SK-N-SH treated with all-trans-retinoic acid at 6 μM for 48 hours (cell line): ENCODE measurements around the gene SRRD.

Experiments
- ATAC-seq: fragments of 200-7000 bp; cut with Tn5 transposase; 3 replicates; pipeline ENCODE4 v1.9.1; 2020; ENCODE audit warnings: mild to moderate bottlenecking, moderate library complexity
- ARNTL ChIP-seq: fragments of 450-650 bp; formaldehyde crosslinking; IDR thresholded peaks from 2 replicates; pipeline ENCODE4 v1.5.0; 2020; ENCODE audit warnings: low read depth, mild to moderate bottlenecking, moderate library complexity, borderline replicate concordance
- BACH2 ChIP-seq: fragments of 250-450 bp; sonication (Bioruptor Pico); IDR thresholded peaks from 2 replicates; pipeline ENCODE4 v1.9.0; 2021; ENCODE audit warnings: mild to moderate bottlenecking, borderline replicate concordance
- ESRRG ChIP-seq: fragments of 250-450 bp; sonication (Bioruptor Pico); IDR thresholded peaks from 2 replicates; pipeline ENCODE4 v1.6.1; 2021; ENCODE audit warnings: mild to moderate bottlenecking
- GLIS3 ChIP-seq: fragments of 250-450 bp; sonication (Bioruptor Pico); IDR thresholded peaks from 2 replicates; pipeline ENCODE4 v1.5.0; 2020; ENCODE audit warnings: mild to moderate bottlenecking, moderate library complexity
- ISL1 ChIP-seq: fragments of 250-450 bp; sonication (Bioruptor Pico); IDR thresholded peaks from 2 replicates; pipeline ENCODE4 v2.1.2; 2022; ENCODE audit warnings: mild to moderate bottlenecking, moderate library complexity
- OSR1 ChIP-seq: fragments of 250-450 bp; sonication (Bioruptor Pico); IDR thresholded peaks from 2 replicates; pipeline ENCODE4 v1.8.0; 2022; ENCODE audit warnings: moderate library complexity, mild to moderate bottlenecking, inconsistent platforms
- PPARA ChIP-seq: fragments of 250-450 bp; sonication (Bioruptor Pico); IDR thresholded peaks from 2 replicates; pipeline ENCODE4 v1.5.0; 2020; ENCODE audit warnings: mild to moderate bottlenecking, borderline replicate concordance
- RARB ChIP-seq: fragments of 250-450 bp; sonication (Bioruptor Pico); IDR thresholded peaks from 2 replicates; pipeline ENCODE4 v1.8.0; 2021; ENCODE audit warnings: mild to moderate bottlenecking, moderate library complexity
- SNAI2 ChIP-seq: fragments of 250-450 bp; sonication (Bioruptor Pico); IDR thresholded peaks from 2 replicates; pipeline ENCODE4 v1.5.0; 2020; ENCODE audit warnings: mild to moderate bottlenecking, moderate library complexity
- TCF4 ChIP-seq: fragments of 250-450 bp; sonication (Bioruptor Pico); IDR thresholded peaks from 2 replicates; pipeline ENCODE4 v1.8.0; 2021; ENCODE audit warnings: mild to moderate bottlenecking, moderate library complexity, borderline replicate concordance
- TOX ChIP-seq: fragments of 250-450 bp; sonication (Bioruptor Pico); IDR thresholded peaks from 2 replicates; pipeline ENCODE4 v1.8.0; 2021; ENCODE audit warnings: mild to moderate bottlenecking, moderate library complexity, borderline replicate concordance
- ZFP3 ChIP-seq: fragments of 250-450 bp; sonication (Bioruptor Pico); IDR thresholded peaks from 2 replicates; pipeline ENCODE4 v1.5.0; 2020; ENCODE audit warnings: mild to moderate bottlenecking, moderate library complexity
- ZFP30 ChIP-seq: fragments of 450-650 bp; formaldehyde crosslinking; IDR thresholded peaks from 2 replicates; pipeline ENCODE4 v1.5.0; 2022; ENCODE audit warnings: mild to moderate bottlenecking, moderate library complexity
- ZNF565 ChIP-seq: fragments of 450-650 bp; formaldehyde crosslinking; conservative IDR thresholded peaks from 2 replicates; pipeline ENCODE4 v1.5.0; 2020; ENCODE audit warnings: low read depth, mild to moderate bottlenecking, moderate library complexity
- ZNF8 ChIP-seq: fragments of 450-650 bp; formaldehyde crosslinking; IDR thresholded peaks from 2 replicates; pipeline ENCODE4 v1.5.0; 2020; ENCODE audit warnings: mild to moderate bottlenecking, moderate library complexity
- TF ChIP-seq, protein P1 (sequence below): fragments of 250-450 bp; sonication (Bioruptor Pico); IDR thresholded peaks from 2 replicates; pipeline ENCODE4 v1.8.0; 2020; ENCODE audit warnings: mild to moderate bottlenecking, moderate library complexity, borderline replicate concordance
- TF ChIP-seq, protein P2 (sequence below): fragments of 250-450 bp; sonication (Bioruptor Pico); IDR thresholded peaks from 2 replicates; pipeline ENCODE4 v1.5.0; 2020; ENCODE audit warnings: mild to moderate bottlenecking, moderate library complexity
- TF ChIP-seq, protein P3 (sequence below): fragments of 250-450 bp; sonication (Bioruptor Pico); IDR thresholded peaks from 2 replicates; pipeline ENCODE4 v1.5.1; 2020; ENCODE audit warnings: low read depth, mild to moderate bottlenecking, moderate library complexity

SRRD gene

DNA sequence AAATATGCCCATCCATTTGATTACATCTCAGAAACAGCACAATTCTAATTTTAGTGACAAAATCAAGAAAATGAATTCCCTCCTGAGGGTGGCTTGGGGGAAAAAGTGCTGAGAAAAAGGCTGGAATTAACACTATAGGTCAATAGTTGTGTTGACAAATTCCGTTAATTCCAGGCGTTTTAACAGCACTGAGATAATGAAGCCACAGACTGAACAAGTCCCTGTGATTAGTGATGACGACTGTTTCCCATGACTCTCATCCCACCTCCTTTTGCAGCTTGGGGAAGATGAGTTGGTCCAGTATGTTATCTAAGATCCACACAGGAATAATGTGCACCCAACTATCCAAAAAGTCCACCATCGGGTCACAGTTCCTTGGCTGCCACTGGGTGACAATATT lies 12.8 kb downstream of the SRRD start (continued):
- TF ChIP-seq ZNF8, result no peak
- TF ChIP-seq, all 23 proteins: peak for 0

DNA sequence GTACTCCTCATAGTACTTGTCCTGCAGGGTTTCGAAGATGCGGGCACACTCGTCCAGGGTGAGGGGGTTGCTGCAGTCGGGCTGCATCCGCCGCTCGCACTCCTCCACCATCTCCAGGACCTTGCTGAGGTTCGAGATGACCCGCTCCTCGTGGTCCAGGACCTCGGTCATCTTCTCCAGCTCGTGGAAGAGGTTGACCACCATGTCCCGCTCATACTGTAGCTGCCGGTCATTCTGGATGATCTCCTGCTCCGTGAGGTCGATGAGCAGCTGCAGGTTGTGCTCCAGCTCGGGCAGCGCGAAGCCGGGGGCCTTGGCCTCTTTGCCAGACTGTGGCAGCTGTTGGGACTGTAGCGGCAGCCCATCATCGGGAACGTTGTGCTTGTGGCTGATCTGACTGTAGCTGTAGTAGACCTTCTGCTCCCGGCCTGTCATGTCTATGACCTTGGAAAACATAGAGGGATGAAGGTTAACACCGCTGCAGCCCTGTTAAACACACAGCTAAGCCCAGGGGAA lies 15.6 kb downstream of the SRRD start:
- no peak for ATAC-seq
- TF ChIP-seq, protein P1, sequence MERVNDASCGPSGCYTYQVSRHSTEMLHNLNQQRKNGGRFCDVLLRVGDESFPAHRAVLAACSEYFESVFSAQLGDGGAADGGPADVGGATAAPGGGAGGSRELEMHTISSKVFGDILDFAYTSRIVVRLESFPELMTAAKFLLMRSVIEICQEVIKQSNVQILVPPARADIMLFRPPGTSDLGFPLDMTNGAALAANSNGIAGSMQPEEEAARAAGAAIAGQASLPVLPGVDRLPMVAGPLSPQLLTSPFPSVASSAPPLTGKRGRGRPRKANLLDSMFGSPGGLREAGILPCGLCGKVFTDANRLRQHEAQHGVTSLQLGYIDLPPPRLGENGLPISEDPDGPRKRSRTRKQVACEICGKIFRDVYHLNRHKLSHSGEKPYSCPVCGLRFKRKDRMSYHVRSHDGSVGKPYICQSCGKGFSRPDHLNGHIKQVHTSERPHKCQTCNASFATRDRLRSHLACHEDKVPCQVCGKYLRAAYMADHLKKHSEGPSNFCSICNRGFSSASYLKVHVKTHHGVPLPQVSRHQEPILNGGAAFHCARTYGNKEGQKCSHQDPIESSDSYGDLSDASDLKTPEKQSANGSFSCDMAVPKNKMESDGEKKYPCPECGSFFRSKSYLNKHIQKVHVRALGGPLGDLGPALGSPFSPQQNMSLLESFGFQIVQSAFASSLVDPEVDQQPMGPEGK (CRISPR knock-in tag), result no peak
- TF ChIP-seq TCF4 (no peak), GLIS3 (CRISPR knock-in tag) (no peak), ARNTL (CRISPR knock-in tag) (no peak), BACH2 (CRISPR knock-in tag) (no peak), ZFP30 (no peak), ZNF565 (CRISPR knock-in tag) (no peak), ZNF8 (no peak), PPARA (CRISPR knock-in tag) (no peak), OSR1 (CRISPR knock-in tag) (no peak)
- TF ChIP-seq, protein P2, sequence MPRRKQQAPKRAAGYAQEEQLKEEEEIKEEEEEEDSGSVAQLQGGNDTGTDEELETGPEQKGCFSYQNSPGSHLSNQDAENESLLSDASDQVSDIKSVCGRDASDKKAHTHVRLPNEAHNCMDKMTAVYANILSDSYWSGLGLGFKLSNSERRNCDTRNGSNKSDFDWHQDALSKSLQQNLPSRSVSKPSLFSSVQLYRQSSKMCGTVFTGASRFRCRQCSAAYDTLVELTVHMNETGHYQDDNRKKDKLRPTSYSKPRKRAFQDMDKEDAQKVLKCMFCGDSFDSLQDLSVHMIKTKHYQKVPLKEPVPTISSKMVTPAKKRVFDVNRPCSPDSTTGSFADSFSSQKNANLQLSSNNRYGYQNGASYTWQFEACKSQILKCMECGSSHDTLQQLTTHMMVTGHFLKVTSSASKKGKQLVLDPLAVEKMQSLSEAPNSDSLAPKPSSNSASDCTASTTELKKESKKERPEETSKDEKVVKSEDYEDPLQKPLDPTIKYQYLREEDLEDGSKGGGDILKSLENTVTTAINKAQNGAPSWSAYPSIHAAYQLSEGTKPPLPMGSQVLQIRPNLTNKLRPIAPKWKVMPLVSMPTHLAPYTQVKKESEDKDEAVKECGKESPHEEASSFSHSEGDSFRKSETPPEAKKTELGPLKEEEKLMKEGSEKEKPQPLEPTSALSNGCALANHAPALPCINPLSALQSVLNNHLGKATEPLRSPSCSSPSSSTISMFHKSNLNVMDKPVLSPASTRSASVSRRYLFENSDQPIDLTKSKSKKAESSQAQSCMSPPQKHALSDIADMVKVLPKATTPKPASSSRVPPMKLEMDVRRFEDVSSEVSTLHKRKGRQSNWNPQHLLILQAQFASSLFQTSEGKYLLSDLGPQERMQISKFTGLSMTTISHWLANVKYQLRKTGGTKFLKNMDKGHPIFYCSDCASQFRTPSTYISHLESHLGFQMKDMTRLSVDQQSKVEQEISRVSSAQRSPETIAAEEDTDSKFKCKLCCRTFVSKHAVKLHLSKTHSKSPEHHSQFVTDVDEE (CRISPR knock-in tag), result no peak

DNA sequence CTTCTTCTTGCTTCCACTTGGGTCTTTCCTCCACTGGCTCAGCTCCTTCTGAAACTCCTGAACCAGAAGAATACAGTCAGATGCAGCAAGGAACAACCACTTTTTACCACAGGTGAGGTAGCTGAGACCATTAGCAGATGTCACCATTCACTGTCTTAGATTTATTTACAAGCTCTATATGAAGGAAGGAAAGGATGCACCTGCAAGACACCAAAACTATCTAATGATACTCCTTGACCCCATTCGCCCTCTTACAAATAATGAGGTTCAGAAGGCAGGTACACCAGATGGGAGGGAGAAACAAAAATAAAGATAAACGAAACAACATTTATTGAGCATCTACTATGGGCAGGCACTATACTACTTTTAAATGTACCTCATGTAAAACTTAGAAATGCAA lies 18.3 kb downstream of the SRRD start:
- no peak for TF ChIP-seq SNAI2 (CRISPR knock-in tag)
- no peak for ATAC-seq

GRCh38 chr22:26502688-26503561 lies 19.2 kb downstream of the SRRD start:
- ATAC-seq, result peak; percentile 85
- TF ChIP-seq TOX (CRISPR knock-in tag) (no peak), ISL1 (no peak), ZFP30 (no peak), PPARA (CRISPR knock-in tag) (no peak), SNAI2 (CRISPR knock-in tag) (no peak), ZFP3 (no peak)
- TF ChIP-seq, protein P2 (CRISPR knock-in tag), result no peak

DNA sequence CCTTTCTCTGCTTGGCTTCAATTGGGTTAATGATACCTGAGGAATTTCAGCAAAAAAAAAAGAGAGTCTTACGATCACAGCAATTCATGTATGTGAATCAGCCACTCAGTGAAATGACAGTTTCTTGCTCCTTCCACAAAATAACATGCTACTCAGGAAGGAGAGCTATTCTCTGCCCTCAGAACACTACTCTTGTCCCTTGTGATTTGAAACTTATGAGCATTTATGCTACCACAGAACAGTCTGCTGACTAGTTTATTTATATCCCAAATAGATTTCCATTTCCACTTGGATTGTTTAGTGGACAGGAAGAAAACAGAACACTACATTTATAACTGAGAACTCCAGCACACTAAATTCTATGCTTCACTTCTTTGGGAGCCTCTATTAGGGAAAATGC lies 20.1 kb downstream of the SRRD start:
- no peak for ATAC-seq
- TF ChIP-seq, protein P3, sequence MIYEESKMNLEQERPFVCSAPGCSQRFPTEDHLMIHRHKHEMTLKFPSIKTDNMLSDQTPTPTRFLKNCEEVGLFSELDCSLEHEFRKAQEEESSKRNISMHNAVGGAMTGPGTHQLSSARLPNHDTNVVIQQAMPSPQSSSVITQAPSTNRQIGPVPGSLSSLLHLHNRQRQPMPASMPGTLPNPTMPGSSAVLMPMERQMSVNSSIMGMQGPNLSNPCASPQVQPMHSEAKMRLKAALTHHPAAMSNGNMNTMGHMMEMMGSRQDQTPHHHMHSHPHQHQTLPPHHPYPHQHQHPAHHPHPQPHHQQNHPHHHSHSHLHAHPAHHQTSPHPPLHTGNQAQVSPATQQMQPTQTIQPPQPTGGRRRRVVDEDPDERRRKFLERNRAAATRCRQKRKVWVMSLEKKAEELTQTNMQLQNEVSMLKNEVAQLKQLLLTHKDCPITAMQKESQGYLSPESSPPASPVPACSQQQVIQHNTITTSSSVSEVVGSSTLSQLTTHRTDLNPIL (CRISPR knock-in tag), result no peak
- TF ChIP-seq RARB (CRISPR knock-in tag) (no peak), OSR1 (CRISPR knock-in tag) (no peak), ZFP3 (no peak), ESRRG (no peak), ZFP30 (no peak), ARNTL (CRISPR knock-in tag) (no peak), BACH2 (CRISPR knock-in tag) (no peak), TOX (CRISPR knock-in tag) (no peak), GLIS3 (CRISPR knock-in tag) (no peak), TCF4 (no peak)
- TF ChIP-seq, protein P2 (CRISPR knock-in tag), result no peak
- TF ChIP-seq, protein P1 (CRISPR knock-in tag), result no peak
